Hematopoietic multipotent progenitor cell treated with erythropoietin and hydrocortisone succinate and interleukin-3 and kit ligand, for 4 days (in vitro differentiated cells): ENCODE results near the gene SSBP3.

Experiments
- DNase-seq: peaks from one replicate; pipeline ENCODE4 v3.0.0-alpha.2; 2015

Gene SSBP3

GRCh38 chr1:54371038-54371941, 34.9 kb downstream of the SSBP3 start:
- DNase-seq: peak; percentile 84

- no peak for DNase-seq
These were observed 35.8 kb downstream of the SSBP3 start for GRCh38 chr1:54370287-54370989.

- DNase-seq: no peak
These were observed 38.6 kb downstream of the SSBP3 start for GRCh38 chr1:54367613-54368012.

GRCh38 chr1:54365847-54366246, 40.3 kb downstream of the SSBP3 start:
- DNase-seq: no peak

- no peak for DNase-seq
These were observed 40.8 kb downstream of the SSBP3 start for GRCh38 chr1:54365398-54365797.

- no peak for DNase-seq
These were observed 41.2 kb downstream of the SSBP3 start for GRCh38 chr1:54364995-54365394.

GRCh38 chr1:54364582-54364981, 41.6 kb downstream of the SSBP3 start:
- no peak for DNase-seq

- DNase-seq: no peak
These were observed 42.3 kb downstream of the SSBP3 start for GRCh38 chr1:54363925-54364324.

- no peak for DNase-seq
These were observed 43.3 kb downstream of the SSBP3 start for GRCh38 chr1:54362881-54363340.

GRCh38 chr1:54361342-54361741, 44.9 kb downstream of the SSBP3 start:
- DNase-seq: no peak

- peak; percentile 52 for DNase-seq
These were observed 45.8 kb downstream of the SSBP3 start for GRCh38 chr1:54360165-54361005.

- DNase-seq: no peak
These were observed 46.6 kb downstream of the SSBP3 start for GRCh38 chr1:54359393-54360162.

- DNase-seq: no peak
These were observed 47.6 kb downstream of the SSBP3 start for GRCh38 chr1:54358503-54359168.

- peak; percentile 83 for DNase-seq
These were observed 48.2 kb downstream of the SSBP3 start for GRCh38 chr1:54357967-54358366.

GRCh38 chr1:54356680-54357147, 49.5 kb downstream of the SSBP3 start:
- peak; percentile 62 for DNase-seq

GRCh38 chr1:54355931-54356679, 50.1 kb downstream of the SSBP3 start:
- DNase-seq: peak; percentile 97

- no peak for DNase-seq
These were observed 51.3 kb downstream of the SSBP3 start for GRCh38 chr1:54354899-54355298.

GRCh38 chr1:54353959-54354358, 52.2 kb downstream of the SSBP3 start:
- no peak for DNase-seq

- no peak for DNase-seq
These were observed 53.4 kb downstream of the SSBP3 start for GRCh38 chr1:54352755-54353154.

GRCh38 chr1:54350360-54350759, 55.8 kb downstream of the SSBP3 start:
- DNase-seq: peak; percentile 37

- DNase-seq: no peak
These were observed 57.5 kb downstream of the SSBP3 start for GRCh38 chr1:54348700-54349021.
